Measurements from ENCODE around the gene FAM8A1. TPM values are rescaled to one million over a fixed set of nuclear protein-coding genes. Genes with fewer than 3 reads are reported as not detected.

The FAM8A1 gene
- total RNA-seq, 2 experiments from 2014 or later: 6.5 to 11.8 TPM

- no peak overlapping the region for H3K4me3 ChIP-seq (ENCODE audit: low read depth, low read length, poor library complexity, severe bottlenecking)
- H4K20me1 ChIP-seq (ENCODE audit: insufficient read depth, low read length): peaks cover 30% of the 10 kb centered on the region
- no peaks in the 10 kb centered on the region for H3K9me2 ChIP-seq (ENCODE audit: insufficient read depth, low read length)
- H3K4me2 ChIP-seq (ENCODE audit: low read length): no peak overlapping the region
- peaks cover 19% of the 10 kb centered on the region for H3K4me1 ChIP-seq (ENCODE audit: insufficient read depth, low read length, poor library complexity, severe bottlenecking)
- no peaks in the 10 kb centered on the region for H3K9me3 ChIP-seq (ENCODE audit: low read length)
- TF ChIP-seq EZH2phosphoT487 (IDR thresholded peaks at IDR 0.05; ENCODE audit: borderline replicate concordance, low read depth, low read length): no peak
- no peak for TF ChIP-seq CTCF (conservative IDR thresholded peaks at IDR 0.05; ENCODE audit: low read length)
- POLR2A ChIA-PET: interaction anchor here (0.6 to 1.4 kb wide), 4 partner anchors 19 to 70 kb away, joined by 3 to 10 read pairs (median 4); no protein-coding TSS in a partner anchor
- H3K36me3 ChIP-seq (ENCODE audit: insufficient read depth, low read length): peaks cover 99% of the 10 kb centered on the region
- no peak overlapping the region for H2AFZ ChIP-seq (ENCODE audit: low read length)
- H3K79me2 ChIP-seq (ENCODE audit: insufficient read depth, low read depth, low read length): peaks cover 84% of the 10 kb centered on the region
- BruUV-seq (replicated peaks): no TSS peak
- DNase-seq (ENCODE audit: low spot score): no peak
- intact Hi-C loops (cut with micrococcal nuclease; ENCODE audit: unreplicated experiment): no loop called here
- peak overlapping the region; percentile 20 for H3K27ac ChIP-seq (ENCODE audit: low read depth, low read length, poor library complexity, severe bottlenecking)
- CTCF ChIA-PET (ENCODE audit: unreplicated experiment): no interaction called here
These were observed 29.9 kb downstream of the FAM8A1 start for GRCh38 chr6:17629824-17630510.

- H3K79me2 ChIP-seq (ENCODE audit: insufficient read depth, low read depth, low read length): peaks cover 82% of the 10 kb centered on the region
- no peak for DNase-seq (ENCODE audit: low spot score)
- no peak overlapping the region for H3K4me3 ChIP-seq (ENCODE audit: low read depth, low read length, poor library complexity, severe bottlenecking)
- H3K4me2 ChIP-seq (ENCODE audit: low read length): no peak overlapping the region
- H3K9me3 ChIP-seq (ENCODE audit: low read length): no peaks in the 10 kb centered on the region
- ChIA-PET POLR2A (interaction anchor here (0.6 to 1.4 kb wide), 5 partner anchors 19 to 72 kb away, joined by 3 to 10 read pairs (median 5); no protein-coding TSS in a partner anchor), CTCF (ENCODE audit: unreplicated experiment) (no interaction called here)
- TF ChIP-seq EZH2phosphoT487 (IDR thresholded peaks at IDR 0.05; ENCODE audit: borderline replicate concordance, low read depth, low read length) (no peak), CTCF (conservative IDR thresholded peaks at IDR 0.05; ENCODE audit: low read length) (no peak)
- intact Hi-C loops (cut with micrococcal nuclease; ENCODE audit: unreplicated experiment): no loop called here
- H2AFZ ChIP-seq (ENCODE audit: low read length): no peak overlapping the region
- H4K20me1 ChIP-seq (ENCODE audit: insufficient read depth, low read length): peaks cover 30% of the 10 kb centered on the region
- BruUV-seq (replicated peaks): no TSS peak
- peaks cover 98% of the 10 kb centered on the region for H3K36me3 ChIP-seq (ENCODE audit: insufficient read depth, low read length)
- no peaks in the 10 kb centered on the region for H3K9me2 ChIP-seq (ENCODE audit: insufficient read depth, low read length)
- H3K4me1 ChIP-seq (ENCODE audit: insufficient read depth, low read length, poor library complexity, severe bottlenecking): peaks cover 19% of the 10 kb centered on the region
- H3K27ac ChIP-seq (ENCODE audit: low read depth, low read length, poor library complexity, severe bottlenecking): no peak overlapping the region
These were observed 30.5 kb downstream of the FAM8A1 start for GRCh38 chr6:17630511-17631073.

GRCh38 chr6:17632934-17633333 is 32.8 kb downstream of the FAM8A1 start:
- peaks cover 79% of the 10 kb centered on the region for H3K79me2 ChIP-seq (ENCODE audit: insufficient read depth, low read depth, low read length)
- H2AFZ ChIP-seq (ENCODE audit: low read length): no peak overlapping the region
- H3K36me3 ChIP-seq (ENCODE audit: insufficient read depth, low read length): peaks cover 98% of the 10 kb centered on the region
- intact Hi-C loops (cut with micrococcal nuclease; ENCODE audit: unreplicated experiment): no loop called here
- ChIA-PET CTCF (ENCODE audit: unreplicated experiment) (no interaction called here), POLR2A (interaction anchor here (0.6 to 1.8 kb wide), 5 partner anchors 13 to 70 kb away, joined by 3 to 8 read pairs (median 5); no protein-coding TSS in a partner anchor)
- no peaks in the 10 kb centered on the region for H3K9me3 ChIP-seq (ENCODE audit: low read length)
- no peaks in the 10 kb centered on the region for H3K9me2 ChIP-seq (ENCODE audit: insufficient read depth, low read length)
- peaks cover 19% of the 10 kb centered on the region for H3K4me1 ChIP-seq (ENCODE audit: insufficient read depth, low read length, poor library complexity, severe bottlenecking)
- BruUV-seq (replicated peaks): TSS peak; percentile 31
- no peak for TF ChIP-seq CTCF (conservative IDR thresholded peaks at IDR 0.05; ENCODE audit: low read length)
- TF ChIP-seq EZH2phosphoT487 (IDR thresholded peaks at IDR 0.05; ENCODE audit: borderline replicate concordance, low read depth, low read length): no peak
- DNase-seq (ENCODE audit: low spot score): no peak
- H3K4me3 ChIP-seq (ENCODE audit: low read depth, low read length, poor library complexity, severe bottlenecking): no peak overlapping the region
- peaks cover 27% of the 10 kb centered on the region for H4K20me1 ChIP-seq (ENCODE audit: insufficient read depth, low read length)
- H3K27ac ChIP-seq (ENCODE audit: low read depth, low read length, poor library complexity, severe bottlenecking): no peak overlapping the region
- no peak overlapping the region for H3K4me2 ChIP-seq (ENCODE audit: low read length)

All from OCI-LY7 (cell line).